ENCODE results near the gene FAM83E.
"Not testable (repeated sequence)": the region's sequence is repeated elsewhere in the genome, so short reads cannot be mapped to it uniquely, and the experiment has no call there.

The FAM83E gene

DNA sequence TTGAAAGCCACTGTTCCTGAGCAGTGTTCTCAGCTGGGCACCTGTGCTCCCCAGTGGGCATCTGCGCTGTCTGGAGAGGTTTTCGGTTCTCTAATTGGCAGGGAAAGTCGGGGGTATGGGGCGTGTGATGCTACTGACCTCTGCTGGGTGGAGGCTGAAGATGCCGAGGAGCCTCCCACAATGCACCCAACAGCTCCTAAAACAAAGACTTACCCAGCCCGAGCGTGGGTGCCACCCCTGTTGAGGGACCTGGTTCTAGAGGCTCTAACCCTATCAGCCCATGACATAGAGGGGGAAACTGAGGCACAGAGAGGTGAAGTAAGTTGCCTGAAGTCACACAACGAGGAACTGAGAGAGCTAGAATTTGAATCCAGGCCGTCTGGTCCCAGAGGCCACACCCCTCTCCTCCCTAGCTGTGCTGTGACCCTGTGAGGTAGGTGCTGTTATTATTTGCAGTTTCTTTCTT, 6.0 kb downstream of the FAM83E start:
- peak; percentile 77 for DNase-seq

DNA sequence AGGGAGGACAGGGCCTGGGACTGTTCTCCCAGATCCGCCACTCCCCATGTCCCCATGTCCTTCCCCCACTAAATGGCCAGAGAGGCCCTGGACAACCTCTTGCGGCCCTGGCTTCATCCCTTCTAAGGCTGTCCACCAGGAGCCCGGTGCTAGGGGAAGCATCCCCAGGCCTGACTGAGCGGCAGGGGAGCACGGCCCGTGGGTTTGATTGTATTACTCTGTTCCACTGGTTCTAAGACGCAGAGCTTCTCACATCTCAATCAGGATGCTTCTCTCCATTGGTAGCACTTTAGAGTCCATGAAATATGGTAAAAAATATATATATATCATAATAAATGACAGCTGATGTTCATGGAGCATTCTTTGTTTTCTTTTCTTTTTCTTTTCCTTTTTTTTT, 7.5 kb downstream of the FAM83E start:
- no peak for DNase-seq

DNA sequence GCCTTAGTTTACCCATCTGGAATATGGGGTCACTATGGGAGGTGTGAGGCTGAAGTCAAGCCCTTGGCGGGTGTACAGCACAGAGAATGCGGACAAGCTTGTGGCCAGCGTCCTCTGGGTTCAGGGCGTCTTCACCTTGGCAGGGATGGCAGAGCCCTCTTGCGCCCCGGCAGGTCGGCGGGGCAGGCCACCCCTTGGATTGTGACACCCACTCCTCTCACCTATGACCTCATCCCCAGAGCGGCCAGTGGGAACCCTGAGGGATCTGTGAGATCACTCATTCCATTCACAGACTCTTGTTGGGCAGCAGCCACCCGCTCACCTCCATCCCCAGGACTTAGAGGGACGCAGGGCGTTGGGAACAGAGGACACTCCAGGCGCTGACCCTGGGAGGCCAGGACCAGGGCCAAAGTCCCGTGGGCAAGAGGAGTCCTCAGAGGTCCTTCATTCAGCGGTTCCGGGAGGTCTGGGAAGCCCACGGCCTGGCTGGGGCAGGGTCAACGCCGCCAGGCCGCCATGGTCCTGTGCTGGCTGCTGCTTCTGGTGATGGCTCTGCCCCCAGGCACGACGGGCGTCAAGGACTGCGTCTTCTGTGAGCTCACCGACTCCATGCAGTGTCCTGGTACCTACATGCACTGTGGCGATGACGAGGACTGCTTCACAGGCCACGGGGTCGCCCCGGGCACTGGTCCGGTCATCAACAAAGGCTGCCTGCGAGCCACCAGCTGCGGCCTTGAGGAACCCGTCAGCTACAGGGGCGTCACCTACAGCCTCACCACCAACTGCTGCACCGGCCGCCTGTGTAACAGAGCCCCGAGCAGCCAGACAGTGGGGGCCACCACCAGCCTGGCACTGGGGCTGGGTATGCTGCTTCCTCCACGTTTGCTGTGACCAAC, 8.2 kb downstream of the FAM83E start, which contains the start of gene SPACA4:
TSS of gene SPACA4 (plus strand) at position 280 of the 896 bp plus-strand sequence. CDS start at position 517, 237 bp downstream.
- DNase-seq: no peak

DNA sequence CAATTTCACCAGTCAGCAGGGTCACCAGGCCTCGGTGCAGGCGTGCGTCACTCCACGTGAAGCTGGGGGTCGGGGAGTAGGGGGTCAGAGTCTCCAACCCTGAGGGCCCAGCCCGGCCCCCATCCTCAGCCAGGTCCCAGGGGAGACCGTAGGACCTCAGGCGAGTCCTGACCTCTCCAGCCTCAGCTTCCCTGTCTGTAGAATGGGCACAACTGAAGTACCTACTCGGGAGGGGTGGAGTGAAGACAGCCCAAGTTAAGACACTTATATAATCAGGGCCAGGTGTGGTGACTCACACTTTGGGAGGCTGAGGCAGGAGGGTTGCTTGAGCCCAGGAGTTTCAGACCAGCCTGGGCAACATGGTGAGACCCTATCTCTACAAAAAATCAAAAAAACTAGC, 11.0 kb downstream of the FAM83E start:
- DNase-seq: no peak

DNA sequence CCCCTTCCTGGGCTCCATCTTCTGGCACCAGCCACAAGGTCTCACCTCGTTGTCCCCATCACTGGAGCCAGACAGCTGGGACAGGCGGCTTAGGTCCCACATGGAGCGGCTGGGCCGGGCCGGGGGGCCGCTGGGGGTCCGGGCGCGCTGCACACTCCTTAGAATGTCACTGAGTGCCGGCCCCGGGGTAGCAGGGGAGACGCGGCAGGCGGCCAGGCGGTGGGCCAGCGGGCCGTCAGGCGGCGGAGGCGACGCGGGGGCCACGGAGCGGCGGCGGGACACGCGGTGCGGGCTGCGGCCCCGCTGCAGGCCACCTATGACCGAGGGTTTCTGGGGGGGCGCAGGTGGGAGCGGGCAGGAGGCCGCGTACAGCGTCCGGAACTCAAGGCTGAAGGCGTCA, 11.4 kb downstream of the FAM83E start:
- DNase-seq: no peak

DNA sequence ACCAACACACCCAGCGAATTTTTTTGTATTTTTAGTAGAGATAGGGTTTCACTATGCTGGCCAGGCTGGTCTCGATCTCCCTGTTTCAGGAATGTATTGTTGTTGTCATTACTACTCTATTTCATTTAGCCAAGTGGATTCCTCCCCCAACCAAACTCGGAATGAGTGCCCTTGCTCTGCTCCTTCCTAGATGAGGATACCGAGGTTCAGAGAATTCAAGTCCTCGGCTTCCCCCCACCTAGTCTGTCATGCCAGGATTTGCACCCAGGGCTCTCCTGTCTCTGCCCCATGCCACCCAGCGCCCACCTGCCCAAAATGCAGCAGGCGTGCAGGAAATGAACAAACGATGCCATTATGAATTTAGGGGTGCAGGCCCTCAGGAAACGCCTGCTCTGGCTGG, 11.9 kb downstream of the FAM83E start:
- no peak for DNase-seq

DNA sequence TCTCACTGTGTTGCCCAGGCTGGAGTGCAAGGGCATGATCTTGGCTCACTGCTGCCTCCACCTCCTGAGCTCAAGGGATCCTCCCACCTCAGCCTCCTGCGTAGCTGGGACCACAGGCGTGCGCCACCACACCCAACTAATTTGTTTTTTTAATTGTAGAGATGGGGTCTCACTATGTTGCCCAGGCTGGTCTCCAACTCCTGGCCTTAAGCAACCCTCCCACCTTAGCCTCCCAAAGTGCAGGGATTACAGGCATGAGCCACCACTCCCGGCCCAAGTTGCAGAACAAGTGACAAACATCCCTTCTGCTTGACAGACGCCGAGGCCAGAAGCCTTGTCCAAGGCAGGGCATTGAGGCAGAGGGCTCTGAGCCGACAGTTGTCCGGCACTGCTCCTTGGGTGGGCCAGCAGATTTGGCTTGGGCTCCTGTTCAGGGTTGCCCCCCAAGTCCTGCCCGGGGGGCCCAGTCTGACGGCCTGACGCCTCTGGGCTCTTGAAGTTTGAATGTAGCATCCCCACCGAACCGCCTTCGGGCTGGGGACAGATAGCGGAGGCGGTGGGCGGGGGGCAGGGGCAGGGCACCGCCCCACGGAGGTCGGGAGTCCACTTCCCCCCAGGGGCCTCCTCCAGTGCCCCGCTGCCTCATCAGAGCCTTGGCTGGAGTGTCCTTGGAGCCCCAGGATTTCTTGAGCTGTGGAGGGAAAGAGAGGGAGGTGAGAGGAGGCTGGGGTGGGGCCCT, 14.0 kb downstream of the FAM83E start:
- no peak for DNase-seq

DNA sequence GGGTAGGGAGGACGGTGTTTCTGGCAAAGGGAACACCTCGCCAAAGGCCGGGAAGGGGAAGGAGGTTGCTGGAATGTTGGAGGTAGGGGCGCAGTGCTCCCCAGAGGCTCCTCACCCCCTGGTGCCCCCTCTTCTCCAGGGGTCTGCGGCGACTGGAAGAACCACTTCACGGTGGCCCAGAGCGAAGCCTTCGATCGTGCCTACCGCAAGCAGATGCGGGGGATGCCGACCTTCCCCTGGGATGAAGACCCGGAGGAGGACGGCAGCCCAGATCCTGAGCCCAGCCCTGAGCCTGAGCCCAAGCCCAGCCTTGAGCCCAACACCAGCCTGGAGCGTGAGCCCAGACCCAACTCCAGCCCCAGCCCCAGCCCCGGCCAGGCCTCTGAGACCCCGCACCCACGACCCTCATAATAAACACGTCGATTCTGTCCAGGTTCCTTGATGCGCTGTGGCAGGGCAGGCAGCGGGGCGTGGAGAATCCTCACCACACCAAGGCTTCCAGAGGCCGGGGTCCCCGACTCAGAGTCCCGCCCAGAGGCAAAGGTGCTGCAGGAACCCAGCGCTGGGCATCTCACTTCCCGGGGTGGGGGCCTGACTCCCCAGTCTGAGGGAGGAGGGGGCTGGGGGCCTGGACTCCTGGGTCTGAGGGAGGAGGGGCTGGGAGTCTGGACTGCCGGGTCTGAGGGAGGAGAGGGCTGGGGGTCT, 15.7 kb downstream of the FAM83E start:
- no peak for DNase-seq

DNA sequence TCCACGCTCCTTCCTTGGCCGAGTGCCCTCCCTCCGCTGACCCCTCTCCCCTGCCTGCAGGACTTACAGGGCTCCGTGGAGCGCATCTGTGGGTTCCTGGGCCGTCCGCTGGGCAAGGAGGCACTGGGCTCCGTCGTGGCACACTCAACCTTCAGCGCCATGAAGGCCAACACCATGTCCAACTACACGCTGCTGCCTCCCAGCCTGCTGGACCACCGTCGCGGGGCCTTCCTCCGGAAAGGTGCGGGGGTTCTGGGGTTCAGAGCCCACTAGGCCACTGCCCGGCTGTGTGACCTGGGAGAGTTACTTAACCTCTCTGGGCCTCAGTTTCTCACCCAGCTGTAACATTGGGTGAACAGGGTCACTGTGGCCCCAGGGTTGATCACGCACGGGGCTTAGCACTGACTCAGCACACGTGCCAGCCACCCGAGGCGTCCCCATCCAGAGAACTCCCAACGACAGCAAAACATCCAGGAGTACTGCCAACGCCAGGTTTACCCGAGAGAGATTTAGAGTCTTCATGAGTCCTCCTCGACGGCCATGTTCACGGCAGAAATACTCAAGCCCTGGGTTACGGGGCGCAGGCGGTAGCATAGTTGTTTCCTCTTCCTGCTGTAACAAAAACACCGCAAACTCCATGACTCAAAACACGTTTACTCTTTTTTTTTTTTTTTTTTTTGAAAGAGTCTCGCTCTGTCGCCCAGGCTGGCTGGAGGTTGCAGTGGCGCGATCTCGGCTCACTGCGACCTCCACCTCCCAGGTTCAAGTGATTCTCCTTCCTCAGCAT, 18.0 kb downstream of the FAM83E start:
- DNase-seq: no peak

DNA sequence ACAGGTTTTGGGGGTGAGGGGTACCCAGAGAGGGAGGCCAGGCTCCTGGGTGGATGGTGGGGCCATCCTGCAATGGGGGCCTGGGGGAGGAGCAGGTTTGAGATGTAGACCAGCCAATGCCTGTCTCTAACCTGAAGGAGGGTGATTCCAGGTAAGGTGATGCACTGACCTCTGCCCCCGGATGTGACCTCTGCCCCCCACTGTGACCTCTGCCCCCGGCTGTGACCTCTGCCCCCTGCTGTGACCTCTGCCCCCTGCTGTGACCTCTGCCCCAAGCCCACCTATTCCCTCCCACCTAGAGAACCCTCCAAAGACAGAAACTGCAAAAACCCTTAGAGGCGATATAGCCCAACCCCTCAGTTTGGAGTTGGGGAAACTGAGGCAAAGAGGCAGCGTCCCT, 18.6 kb downstream of the FAM83E start:
- no peak for DNase-seq

DNA sequence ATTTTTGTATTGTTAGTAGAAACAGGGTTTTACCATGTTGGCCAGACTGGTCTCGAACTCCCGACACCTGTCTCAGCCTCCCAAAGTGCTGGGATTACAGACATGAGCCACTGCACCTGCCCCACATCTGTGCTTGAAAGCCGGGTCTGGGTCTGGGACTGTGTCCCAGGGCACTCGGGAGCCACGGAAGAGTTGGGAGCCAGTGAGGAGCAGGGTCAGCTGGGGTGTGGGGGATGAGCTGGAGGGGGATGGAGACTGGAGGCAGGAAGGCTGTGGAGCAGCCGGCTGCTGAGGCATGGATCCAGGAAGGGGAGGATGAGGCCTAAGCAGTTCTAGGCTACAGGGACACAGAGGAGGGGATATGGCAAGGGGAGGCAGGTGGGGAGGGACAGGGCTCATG, 19.0 kb downstream of the FAM83E start:
- DNase-seq: no peak

DNA sequence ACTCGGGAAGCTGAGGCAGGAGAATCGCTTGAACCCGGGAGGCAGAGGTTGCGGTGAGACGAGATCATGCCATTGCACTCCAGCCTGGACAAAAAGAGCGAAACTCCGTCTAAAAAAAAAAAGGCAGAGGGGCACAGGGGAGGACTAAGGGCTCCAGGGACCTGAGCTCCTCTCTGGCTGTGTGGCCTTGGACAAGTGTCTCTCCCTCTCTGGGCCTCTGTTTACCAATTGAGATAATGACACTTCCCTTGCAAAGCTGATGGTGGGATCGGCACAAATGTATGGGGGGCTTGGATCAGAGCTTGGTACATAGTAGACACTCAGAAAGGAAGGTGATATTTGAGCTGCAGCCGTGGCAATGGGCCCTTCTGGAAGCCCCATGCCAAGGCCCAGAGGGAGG, 19.7 kb downstream of the FAM83E start:
- no peak for DNase-seq

DNA sequence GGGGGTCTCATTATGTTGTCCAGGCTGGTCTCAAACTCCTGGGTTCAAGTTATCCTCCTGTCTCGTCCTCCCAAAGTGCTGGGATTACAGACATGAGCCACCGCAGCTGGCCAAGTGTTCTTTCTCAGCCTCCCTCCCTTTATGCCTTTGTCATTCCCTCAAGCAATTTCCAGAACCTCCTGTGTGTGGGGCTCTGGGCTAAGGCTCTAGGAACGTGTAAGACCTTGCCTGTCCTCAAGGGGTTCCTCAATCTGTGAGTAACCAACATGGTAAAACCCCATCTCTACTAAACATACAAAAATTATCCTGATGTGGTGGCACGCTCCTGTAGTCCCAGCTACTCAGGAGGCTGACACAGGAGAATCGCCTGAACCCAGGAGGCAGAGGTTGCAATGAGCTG, 23.9 kb downstream of the FAM83E start:
- no peak for DNase-seq

DNA sequence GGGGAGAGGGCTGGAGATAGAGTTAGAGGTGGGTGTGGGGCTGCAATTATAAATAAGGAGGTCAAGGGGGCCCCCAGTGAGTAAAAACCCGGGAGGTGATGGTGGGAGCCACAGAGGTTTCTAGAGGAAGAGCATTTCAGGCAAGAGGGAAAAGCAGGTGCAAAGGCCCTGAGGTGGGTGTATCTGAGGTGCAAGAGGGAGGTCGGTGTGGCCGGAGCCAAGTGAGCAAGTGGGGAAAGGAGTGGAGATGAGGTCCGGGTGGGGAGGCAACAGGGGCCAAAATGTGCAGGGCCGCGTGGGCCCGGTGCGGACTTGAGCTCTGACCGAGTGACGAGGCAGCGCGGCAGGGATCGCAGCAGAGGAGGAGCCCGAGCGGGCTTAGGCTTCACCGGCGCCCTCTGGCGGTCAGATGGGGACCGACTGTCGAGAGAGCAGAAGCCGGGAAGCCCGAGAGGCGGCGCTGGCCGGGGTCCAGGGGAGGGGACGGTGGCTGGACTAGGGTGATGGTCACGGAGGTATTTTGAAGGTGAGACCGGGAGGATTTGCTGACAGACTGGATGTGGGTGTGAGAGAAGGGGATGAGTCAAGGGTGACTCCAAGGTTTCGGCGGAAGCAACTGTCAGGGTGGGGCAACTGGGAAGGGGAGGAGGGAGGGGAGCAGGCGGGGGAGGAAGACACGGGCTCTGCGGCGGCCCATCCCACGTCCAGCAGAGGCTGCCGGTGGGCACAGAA, 26.0 kb downstream of the FAM83E start:
- peak; percentile 89 for DNase-seq

DNA sequence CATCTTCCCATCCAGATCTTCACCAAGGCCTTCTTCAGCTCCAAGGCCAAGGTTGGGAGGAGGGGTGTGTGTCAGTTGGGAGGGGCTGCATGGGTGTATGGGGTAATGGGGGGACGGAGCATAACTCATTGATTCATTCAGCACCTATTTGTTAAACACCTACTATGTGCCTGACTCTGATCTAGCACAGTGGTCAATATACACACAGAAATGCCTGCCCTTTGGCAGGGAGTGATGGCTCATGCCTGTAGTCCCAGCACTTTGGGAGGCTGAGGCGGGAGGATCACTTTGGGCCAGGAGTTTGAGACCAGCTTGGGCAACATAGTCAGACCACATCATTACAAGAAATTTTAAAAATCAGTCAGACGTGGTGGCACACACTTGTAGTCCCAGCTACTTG, 27.5 kb downstream of the FAM83E start:
- DNase-seq: no peak

DNA sequence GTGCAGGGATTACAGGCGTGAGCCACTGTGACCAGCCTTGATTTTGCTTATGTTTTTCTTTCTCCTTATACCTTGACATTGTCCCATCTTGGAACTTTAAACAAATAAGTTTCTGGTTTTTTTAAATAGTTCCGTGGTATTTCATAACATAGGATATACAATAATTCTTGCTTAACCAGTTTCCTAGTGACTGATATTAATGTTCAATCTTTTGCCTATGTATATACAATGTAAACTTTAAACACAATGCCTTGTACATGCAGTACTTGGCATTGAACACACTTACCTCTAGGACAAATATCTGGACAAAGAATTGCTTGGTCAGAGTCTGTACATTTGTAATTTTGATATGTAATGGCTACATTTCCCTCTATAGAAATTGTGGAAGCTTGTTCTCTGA, 32.7 kb downstream of the FAM83E start:
- no peak for DNase-seq

DNA sequence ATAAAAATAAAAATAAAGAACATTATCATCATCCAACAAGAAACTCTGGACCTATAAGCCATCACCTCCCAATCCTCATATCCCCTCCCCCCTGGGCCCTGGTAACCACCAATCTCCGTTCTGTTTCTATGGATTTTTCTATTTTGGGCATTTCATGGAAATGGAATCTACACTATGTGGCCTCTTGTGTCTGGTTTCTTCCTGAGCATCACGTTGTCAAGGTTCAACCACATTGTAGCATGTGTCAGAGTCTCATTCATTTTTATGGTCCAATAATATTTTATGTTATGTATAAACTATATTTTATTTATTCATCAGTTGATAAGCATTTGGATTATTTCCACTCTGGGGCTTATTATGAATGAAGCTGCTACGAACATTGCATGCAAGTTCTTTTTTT, 36.0 kb downstream of the FAM83E start:
- no peak for DNase-seq

DNA sequence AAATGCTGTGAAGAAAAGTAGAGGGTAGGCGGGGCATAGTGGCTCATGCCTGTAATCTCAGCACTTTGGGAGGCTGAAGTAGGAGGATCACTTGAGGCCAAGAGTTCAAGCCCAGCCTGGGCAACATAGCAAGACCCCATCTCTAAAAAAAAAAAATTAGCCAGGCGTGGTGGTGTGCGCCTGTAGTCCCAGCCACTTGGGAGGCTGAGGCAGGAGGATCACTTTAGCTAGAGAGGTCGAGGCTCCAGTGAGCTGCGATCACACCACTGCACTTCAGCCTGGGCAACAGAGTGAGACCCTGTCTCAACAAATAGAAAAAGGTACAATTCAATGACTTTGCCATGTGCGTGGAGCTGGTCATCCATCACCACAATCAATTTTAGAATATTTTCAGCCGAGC, 37.0 kb downstream of the FAM83E start:
- not testable (repeated sequence) for DNase-seq

DNA sequence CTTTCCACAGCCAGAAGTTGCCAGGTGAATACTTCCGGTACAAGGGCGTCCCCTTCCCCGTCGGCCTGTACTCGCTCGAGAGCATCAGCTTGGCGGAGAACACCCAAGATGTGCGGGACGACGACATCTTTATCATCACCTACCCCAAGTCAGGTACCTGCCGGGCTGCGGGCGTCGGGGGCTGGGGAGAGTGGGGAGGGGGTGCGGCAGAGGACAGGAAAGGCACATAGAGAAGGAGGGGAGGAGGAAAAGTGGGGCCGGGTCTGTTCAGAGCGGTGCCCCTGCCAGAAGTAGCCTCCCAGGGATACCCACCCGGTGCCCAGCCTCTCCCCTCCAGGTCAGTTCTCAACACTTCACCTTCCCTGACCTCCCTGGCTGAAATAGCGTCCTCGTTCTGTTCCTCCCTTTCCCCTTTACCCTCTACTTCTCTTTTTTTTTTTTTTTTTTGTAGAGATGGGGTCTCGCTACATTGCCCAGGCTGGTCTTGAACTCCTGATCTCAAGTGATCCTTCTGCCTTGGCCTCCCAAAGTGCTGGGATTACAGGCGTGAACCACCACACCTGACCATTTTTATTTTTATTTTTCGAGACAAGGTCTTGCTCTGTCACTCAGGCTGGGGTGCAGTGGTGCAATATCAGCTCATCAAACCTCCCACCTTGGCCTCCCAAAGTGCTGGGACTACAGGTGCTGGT, 38.8 kb downstream of the FAM83E start:
- no peak for DNase-seq

DNA sequence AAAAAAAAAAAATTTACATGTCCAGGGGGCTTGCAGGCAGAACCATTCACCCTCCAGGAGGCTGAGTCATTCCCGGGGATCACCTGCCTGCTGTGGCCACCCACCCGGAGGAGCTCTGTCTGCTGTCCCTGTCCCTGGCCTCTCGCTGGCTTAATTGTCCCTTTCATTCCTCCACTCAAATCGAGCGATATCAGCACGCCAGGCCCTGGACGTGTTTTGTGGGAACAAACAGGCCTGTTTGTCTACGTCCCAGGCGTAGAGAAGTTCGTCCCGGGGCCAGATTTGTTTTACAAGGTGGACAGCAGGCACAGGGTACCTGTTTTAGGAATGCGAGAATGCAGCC, 41.7 kb downstream of the FAM83E start:
- DNase-seq: no peak

DNA sequence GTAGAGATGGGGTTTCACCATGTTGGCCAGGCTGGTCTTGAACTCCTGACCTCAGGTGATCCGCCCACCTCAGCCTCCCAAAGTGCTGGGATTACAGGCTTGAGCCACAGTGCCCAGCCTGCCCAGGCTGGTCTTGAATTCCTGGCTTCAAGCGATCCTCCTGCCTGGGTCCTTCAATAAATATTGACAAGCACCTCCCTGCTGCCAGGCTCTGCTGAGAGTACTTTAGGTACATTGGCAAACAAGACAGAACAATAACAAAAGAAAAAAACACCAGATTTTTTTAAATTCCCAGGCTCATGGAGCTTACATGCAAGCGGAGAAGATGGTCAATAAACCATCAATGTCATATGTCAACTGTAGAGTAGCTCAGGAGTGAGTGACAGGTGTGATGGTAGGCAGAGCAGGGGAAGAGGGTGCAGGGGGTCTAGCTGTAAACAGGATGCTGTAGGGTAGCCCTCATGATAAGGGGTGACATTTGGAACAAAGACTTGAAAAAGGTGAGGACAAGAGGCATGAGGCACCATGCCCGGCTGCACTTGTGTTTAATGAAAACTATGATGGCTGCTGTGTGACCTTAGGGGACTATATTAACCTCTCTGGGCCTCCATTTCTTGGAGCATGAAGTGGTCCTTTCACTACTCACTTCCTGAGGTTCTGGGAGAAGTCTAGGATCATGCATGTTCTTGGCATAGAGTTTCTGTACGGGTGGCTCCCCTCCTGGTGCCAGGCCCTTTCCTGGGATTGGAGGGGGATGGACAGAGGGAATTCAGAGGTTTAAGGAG, 43.3 kb downstream of the FAM83E start:
- DNase-seq: no peak

Data from COR-L47 (cell line).